HG02588 (cell line): ENCODE measurements around the gene KRTAP4-11.
"Not testable (repeated sequence)": the region's sequence is repeated elsewhere in the genome, so short reads cannot be mapped to it uniquely, and the experiment has no call there.

Source experiments
- ATAC-seq: cut with Tn5 transposase; IDR thresholded peaks from one replicate; pipeline ENCODE4 v1.9.1; 2021; ENCODE audit warnings: mild to moderate bottlenecking, moderate library complexity; ENCODE audit not compliant: unreplicated experiment

KRTAP4-11 gene

GRCh38 chr17:41125064-41125463, 6.9 kb upstream of the KRTAP4-11 start:
- no peak for ATAC-seq

GRCh38 chr17:41123991-41124371, 5.8 kb upstream of the KRTAP4-11 start, which contains the start of gene KRTAP4-12:
Gene KRTAP4-12 (minus strand): TSS chr17:41124182. CDS start chr17:41124122, 60 bp downstream.
- not testable (repeated sequence) for ATAC-seq

GRCh38 chr17:41123292-41123990, 5.3 kb upstream of the KRTAP4-11 start:
- ATAC-seq, result not testable (repeated sequence)

- ATAC-seq, result no peak
Measured at GRCh38 chr17:41121742-41122141, 3.6 kb upstream of the KRTAP4-11 start.

GRCh38 chr17:41119696-41120690, 1.8 kb upstream of the KRTAP4-11 start:
- ATAC-seq, result not testable (repeated sequence)

- ATAC-seq, result no peak
Measured at GRCh38 chr17:41118721-41119120, 548 bp upstream of the KRTAP4-11 start.

- ATAC-seq, result no peak
Measured at GRCh38 chr17:41116297-41116696, 1.9 kb downstream of the KRTAP4-11 start.

- ATAC-seq, result no peak
Measured at GRCh38 chr17:41111151-41111885, 6.9 kb downstream of the KRTAP4-11 start.

- not testable (repeated sequence) for ATAC-seq
Measured at GRCh38 chr17:41108728-41109386, 9.3 kb downstream of the KRTAP4-11 start.

GRCh38 chr17:41107941-41108450, 10.2 kb downstream of the KRTAP4-11 start:
- ATAC-seq, result no peak

- ATAC-seq, result not testable (repeated sequence)
Measured at GRCh38 chr17:41105347-41105746, 12.8 kb downstream of the KRTAP4-11 start, which contains the start of gene KRTAP4-9. Gene KRTAP4-9 (plus strand): TSS chr17:41105389. CDS start chr17:41105389, 0 bp downstream.

GRCh38 chr17:41104386-41105038, 13.7 kb downstream of the KRTAP4-11 start:
- ATAC-seq, result not testable (repeated sequence)

- ATAC-seq, result no peak
Measured at GRCh38 chr17:41103896-41104295, 14.3 kb downstream of the KRTAP4-11 start.

- no peak for ATAC-seq
Measured at GRCh38 chr17:41101586-41102259, 16.4 kb downstream of the KRTAP4-11 start, which contains the start of gene KRTAP4-16. Gene KRTAP4-16 (minus strand): TSS chr17:41102209. CDS start chr17:41102209, 0 bp downstream.

GRCh38 chr17:41099682-41100480, 18.3 kb downstream of the KRTAP4-11 start:
- ATAC-seq, result not testable (repeated sequence)

GRCh38 chr17:41098481-41098880, 19.7 kb downstream of the KRTAP4-11 start:
- no peak for ATAC-seq

GRCh38 chr17:41098042-41098441, 20.1 kb downstream of the KRTAP4-11 start, which contains the start of gene KRTAP4-8:
Gene KRTAP4-8 (minus strand): TSS chr17:41098142. CDS start chr17:41098084, 58 bp downstream.
- ATAC-seq, result no peak

- no peak for ATAC-seq
Measured at GRCh38 chr17:41096055-41096454, 22.1 kb downstream of the KRTAP4-11 start.
